Ishikawa (cell line): Measurements from ENCODE around the gene EFNA5.

Source experiments
- CEBPB ChIP-seq: IDR thresholded peaks from 2 replicates; pipeline ENCODE4 v1.6.1; 2012
- CREB1 ChIP-seq: IDR thresholded peaks from 2 replicates; pipeline ENCODE4 v1.6.1; 2012; ENCODE audit warnings: low read depth
- EGR1 ChIP-seq: IDR thresholded peaks from 2 replicates; pipeline ENCODE4 v1.6.1; 2012
- EP300 ChIP-seq: IDR thresholded peaks from 2 replicates; pipeline ENCODE4 v1.6.1; 2012; ENCODE audit warnings: borderline replicate concordance
- FOXM1 ChIP-seq: IDR thresholded peaks from 2 replicates; pipeline ENCODE4 v1.6.1; 2012; ENCODE audit warnings: low read depth, borderline replicate concordance
- MAX ChIP-seq: IDR thresholded peaks from 2 replicates; pipeline ENCODE4 v1.6.1; 2012
- NFIC ChIP-seq: IDR thresholded peaks from 2 replicates; pipeline ENCODE4 v1.6.1; 2012
- RAD21 ChIP-seq: IDR thresholded peaks from 2 replicates; pipeline ENCODE4 v1.6.1; 2012; ENCODE audit warnings: low read depth
- TAF1 ChIP-seq: IDR thresholded peaks from 2 replicates; pipeline ENCODE4 v1.6.1; 2012; ENCODE audit warnings: low read depth, mild to moderate bottlenecking
- TCF12 ChIP-seq: IDR thresholded peaks from 2 replicates; pipeline ENCODE4 v1.6.1; 2012; ENCODE audit warnings: low read depth
- TEAD4 ChIP-seq: IDR thresholded peaks from 2 replicates; pipeline ENCODE4 v1.6.1; 2012
- USF1 ChIP-seq: IDR thresholded peaks from 2 replicates; pipeline ENCODE4 v1.6.1; 2012
- YY1 ChIP-seq: IDR thresholded peaks from 2 replicates; pipeline ENCODE4 v1.6.1; 2012; ENCODE audit warnings: low read depth
- ZBTB7A ChIP-seq: IDR thresholded peaks from 2 replicates; pipeline ENCODE4 v1.6.1; 2012; ENCODE audit warnings: low read depth
- TF ChIP-seq, protein P1 (sequence below): IDR thresholded peaks from 2 replicates; pipeline ENCODE4 v1.6.1; 2012; ENCODE audit warnings: low read depth, mild to moderate bottlenecking

EFNA5 gene

GRCh38 chr5:107450531-107450930 lies 220.2 kb downstream of the EFNA5 start:
- TF ChIP-seq TAF1 (no peak), EP300 (no peak), CEBPB (no peak), RAD21 (no peak), TCF12 (no peak), CREB1 (no peak), TEAD4 (no peak), EGR1 (no peak), NFIC (no peak), ZBTB7A (no peak), FOXM1 (no peak), USF1 (no peak), YY1 (no peak)
- TF ChIP-seq, protein P1, sequence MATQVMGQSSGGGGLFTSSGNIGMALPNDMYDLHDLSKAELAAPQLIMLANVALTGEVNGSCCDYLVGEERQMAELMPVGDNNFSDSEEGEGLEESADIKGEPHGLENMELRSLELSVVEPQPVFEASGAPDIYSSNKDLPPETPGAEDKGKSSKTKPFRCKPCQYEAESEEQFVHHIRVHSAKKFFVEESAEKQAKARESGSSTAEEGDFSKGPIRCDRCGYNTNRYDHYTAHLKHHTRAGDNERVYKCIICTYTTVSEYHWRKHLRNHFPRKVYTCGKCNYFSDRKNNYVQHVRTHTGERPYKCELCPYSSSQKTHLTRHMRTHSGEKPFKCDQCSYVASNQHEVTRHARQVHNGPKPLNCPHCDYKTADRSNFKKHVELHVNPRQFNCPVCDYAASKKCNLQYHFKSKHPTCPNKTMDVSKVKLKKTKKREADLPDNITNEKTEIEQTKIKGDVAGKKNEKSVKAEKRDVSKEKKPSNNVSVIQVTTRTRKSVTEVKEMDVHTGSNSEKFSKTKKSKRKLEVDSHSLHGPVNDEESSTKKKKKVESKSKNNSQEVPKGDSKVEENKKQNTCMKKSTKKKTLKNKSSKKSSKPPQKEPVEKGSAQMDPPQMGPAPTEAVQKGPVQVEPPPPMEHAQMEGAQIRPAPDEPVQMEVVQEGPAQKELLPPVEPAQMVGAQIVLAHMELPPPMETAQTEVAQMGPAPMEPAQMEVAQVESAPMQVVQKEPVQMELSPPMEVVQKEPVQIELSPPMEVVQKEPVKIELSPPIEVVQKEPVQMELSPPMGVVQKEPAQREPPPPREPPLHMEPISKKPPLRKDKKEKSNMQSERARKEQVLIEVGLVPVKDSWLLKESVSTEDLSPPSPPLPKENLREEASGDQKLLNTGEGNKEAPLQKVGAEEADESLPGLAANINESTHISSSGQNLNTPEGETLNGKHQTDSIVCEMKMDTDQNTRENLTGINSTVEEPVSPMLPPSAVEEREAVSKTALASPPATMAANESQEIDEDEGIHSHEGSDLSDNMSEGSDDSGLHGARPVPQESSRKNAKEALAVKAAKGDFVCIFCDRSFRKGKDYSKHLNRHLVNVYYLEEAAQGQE: no peak

- TF ChIP-seq USF1: no peak
- no peak for TF ChIP-seq ZBTB7A
- no peak for TF ChIP-seq TCF12
- no peak for TF ChIP-seq EP300
- TF ChIP-seq TAF1: no peak
- no peak for TF ChIP-seq MAX
- TF ChIP-seq NFIC: no peak
- no peak for TF ChIP-seq RAD21
Measured at GRCh38 chr5:107449369-107449768, 221.4 kb downstream of the EFNA5 start.

DNA sequence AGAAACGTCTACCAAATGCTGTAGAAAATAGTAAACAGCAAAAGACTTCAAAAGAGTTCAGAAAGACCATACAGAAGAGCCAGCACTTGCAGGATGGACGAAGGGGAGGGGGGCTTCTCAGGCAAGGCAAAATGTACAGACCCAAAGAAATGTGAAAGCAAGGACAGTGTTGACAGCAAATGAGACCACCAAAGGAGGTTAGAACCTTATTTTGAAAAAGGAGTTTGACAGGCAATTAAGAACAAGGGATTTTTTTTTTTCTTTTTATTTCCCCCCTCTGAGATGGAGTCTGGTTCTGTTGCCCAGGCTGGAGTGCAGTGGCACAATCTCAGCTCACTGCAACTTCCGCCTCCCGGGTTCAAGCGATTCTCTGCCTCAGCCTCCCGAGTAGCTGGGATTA lies 223.2 kb downstream of the EFNA5 start:
- TF ChIP-seq, protein P1: no peak

DNA sequence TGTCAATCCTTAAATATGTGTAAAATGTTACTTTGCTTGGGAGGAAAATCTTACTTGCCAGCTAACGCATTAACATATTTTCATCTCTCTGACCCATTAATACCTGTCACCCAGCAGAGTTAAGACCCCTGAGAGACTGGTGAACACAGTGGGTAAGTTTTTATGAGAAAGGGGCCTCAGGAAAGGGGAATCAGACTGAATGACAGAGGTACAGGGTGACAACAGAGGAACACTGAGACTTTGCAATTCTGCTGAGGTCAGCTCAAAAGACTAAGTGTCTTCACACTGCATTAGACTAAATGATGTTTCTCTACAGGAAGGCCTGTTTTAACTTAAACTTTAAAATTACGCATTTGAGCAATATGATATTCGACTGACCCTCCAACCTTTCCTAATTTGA lies 223.8 kb downstream of the EFNA5 start:
- no peak for TF ChIP-seq CEBPB
- no peak for TF ChIP-seq MAX
- TF ChIP-seq USF1: no peak
- no peak for TF ChIP-seq EP300
- TF ChIP-seq RAD21: no peak

- TF ChIP-seq CREB1: no peak
- TF ChIP-seq ZBTB7A: no peak
- no peak for TF ChIP-seq USF1
- TF ChIP-seq RAD21: no peak
- TF ChIP-seq CEBPB: no peak
- no peak for TF ChIP-seq YY1
Measured at GRCh38 chr5:107444300-107444699, 226.4 kb downstream of the EFNA5 start.

DNA sequence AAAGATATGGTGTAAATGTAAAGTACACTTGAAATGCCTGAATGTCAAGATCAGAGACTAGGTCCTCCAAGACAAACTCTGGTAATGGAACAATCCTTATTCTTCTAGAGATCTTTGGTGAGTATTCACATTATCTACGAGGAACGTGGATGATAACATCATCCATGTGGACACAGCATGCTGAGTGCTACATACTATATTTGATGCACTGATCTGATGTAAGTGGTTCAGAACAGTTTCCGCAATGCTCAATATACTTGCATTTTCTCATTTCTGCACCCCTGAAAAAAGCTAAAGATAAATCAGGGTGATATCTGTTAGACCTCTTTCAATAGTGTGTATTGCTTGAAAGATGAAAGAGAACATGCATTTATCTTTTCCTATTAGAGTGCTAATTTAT lies 226.8 kb downstream of the EFNA5 start:
- TF ChIP-seq CREB1 (no peak), YY1 (no peak), EP300 (no peak), TEAD4 (no peak), CEBPB (no peak), FOXM1 (no peak), TCF12 (no peak), TAF1 (no peak), ZBTB7A (no peak), USF1 (no peak), MAX (no peak), NFIC (no peak), RAD21 (no peak), EGR1 (no peak)
- TF ChIP-seq, protein P1: no peak
